ENCODE measurements around the gene NACC2. TPM values are rescaled to one million over a fixed set of nuclear protein-coding genes. Genes with fewer than 3 reads are reported as not detected.

The NACC2 gene
- total RNA-seq, 1 experiment from 2014 or later = 24.8 TPM

DNA sequence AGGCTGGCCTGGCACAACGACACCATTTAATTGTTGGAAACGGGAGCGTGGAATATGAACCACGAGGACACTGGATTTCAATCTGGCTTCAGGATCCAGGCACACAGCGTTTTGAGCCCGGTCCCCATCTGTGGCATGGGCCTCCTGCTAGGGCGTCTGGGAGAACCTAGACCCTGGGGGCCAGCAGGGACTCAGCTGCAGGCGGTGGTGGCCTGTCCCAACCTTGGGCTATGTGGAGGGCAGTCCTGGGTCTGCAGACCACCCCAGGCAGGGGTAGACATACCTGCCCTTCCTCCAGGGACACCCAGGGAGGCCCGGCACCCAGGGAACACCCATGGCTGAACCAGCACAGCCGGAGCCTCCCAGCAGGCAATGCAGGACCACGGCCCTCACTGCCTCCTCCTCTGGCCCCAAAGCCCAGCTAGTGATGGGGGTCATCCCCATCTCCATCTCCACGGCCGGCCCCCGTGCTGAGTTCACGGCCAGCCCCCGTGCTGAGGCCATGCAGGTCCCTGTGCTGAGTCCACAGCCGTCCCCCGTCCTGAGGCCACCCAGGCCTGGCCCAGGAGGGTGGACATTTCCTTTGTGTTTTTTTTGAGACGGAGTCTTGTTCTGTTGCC is 115.4 kb downstream of the NACC2 start:
- no peak for DNase-seq
- Mint-ChIP-seq H3K9me3 (ENCODE audit: low read depth, unreplicated experiment) (no peaks in the 10 kb centered on the region), H3K27me3 (ENCODE audit: unreplicated experiment) (peaks cover 50% of the 10 kb centered on the region), H3K4me3 (ENCODE audit: low read depth, unreplicated experiment) (no peak overlapping the region), H3K27ac (ENCODE audit: unreplicated experiment) (no peak overlapping the region), H3K36me3 (ENCODE audit: insufficient read depth, unreplicated experiment) (no peaks in the 10 kb centered on the region), H3K4me1 (ENCODE audit: low read depth, unreplicated experiment) (no peaks in the 10 kb centered on the region)
- intact Hi-C loops (cut with micrococcal nuclease; ENCODE audit: unreplicated experiment) = no loop called here
- CTCF ChIA-PET = no interaction called here
- TF ChIP-seq, protein P1, sequence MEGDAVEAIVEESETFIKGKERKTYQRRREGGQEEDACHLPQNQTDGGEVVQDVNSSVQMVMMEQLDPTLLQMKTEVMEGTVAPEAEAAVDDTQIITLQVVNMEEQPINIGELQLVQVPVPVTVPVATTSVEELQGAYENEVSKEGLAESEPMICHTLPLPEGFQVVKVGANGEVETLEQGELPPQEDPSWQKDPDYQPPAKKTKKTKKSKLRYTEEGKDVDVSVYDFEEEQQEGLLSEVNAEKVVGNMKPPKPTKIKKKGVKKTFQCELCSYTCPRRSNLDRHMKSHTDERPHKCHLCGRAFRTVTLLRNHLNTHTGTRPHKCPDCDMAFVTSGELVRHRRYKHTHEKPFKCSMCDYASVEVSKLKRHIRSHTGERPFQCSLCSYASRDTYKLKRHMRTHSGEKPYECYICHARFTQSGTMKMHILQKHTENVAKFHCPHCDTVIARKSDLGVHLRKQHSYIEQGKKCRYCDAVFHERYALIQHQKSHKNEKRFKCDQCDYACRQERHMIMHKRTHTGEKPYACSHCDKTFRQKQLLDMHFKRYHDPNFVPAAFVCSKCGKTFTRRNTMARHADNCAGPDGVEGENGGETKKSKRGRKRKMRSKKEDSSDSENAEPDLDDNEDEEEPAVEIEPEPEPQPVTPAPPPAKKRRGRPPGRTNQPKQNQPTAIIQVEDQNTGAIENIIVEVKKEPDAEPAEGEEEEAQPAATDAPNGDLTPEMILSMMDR (IDR thresholded peaks at IDR 0.05; ENCODE audit: unreplicated experiment) = no peak
- BruUV-seq (replicated peaks) = no TSS peak

DNA sequence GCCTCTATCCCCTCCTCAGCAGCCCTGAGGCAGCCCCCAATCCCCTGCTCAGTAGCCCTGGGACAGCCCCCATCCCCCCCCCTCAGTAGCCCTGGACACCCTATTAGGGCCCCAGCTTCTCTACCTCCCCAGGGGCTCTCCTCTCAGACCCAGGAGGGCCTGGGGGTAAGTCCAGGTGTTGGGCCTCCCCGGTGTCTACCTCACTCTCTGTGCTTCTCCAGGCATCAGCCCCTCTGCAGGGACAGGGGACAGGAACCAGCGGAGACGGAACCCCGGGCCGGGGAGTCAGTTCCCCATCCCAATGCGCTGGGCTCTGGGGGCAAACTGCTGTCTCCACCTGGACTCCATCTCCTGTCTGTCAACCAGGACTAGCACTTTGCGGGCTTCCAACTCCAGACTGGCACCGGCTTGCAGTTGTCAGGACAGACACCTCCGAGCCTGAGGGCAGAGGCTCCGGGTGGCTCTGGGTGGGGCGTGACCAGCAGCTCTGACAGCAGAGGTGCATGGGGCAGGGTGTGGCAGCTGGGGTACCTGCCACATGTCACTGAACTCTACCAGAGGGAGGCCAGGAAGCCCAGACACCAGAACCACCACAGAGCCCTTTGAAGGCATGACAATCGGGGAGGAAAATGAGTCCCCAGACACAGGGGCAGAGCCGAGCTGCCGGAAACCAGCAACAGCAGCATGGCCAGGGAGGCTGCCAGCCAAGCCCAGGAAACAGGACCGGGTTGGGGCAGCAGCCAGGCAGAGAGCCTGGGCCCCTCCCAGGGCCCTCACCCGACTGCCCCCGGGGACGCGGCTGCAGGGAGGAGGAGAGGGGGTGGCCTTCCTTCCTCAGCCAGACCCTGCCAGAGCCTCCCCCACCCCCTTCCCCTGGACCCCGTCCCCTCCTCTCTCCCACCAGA is 116.2 kb downstream of the NACC2 start:
- Mint-ChIP-seq H3K27ac (ENCODE audit: unreplicated experiment) (no peak overlapping the region), H3K36me3 (ENCODE audit: insufficient read depth, unreplicated experiment) (no peaks in the 10 kb centered on the region), H3K4me1 (ENCODE audit: low read depth, unreplicated experiment) (no peaks in the 10 kb centered on the region), H3K9me3 (ENCODE audit: low read depth, unreplicated experiment) (no peaks in the 10 kb centered on the region), H3K4me3 (ENCODE audit: low read depth, unreplicated experiment) (no peak overlapping the region), H3K27me3 (ENCODE audit: unreplicated experiment) (peaks cover 50% of the 10 kb centered on the region)
- BruUV-seq (replicated peaks) = no TSS peak
- CTCF ChIA-PET = no interaction called here
- TF ChIP-seq, protein P1 (IDR thresholded peaks at IDR 0.05; ENCODE audit: unreplicated experiment) = no peak
- intact Hi-C loops (cut with micrococcal nuclease; ENCODE audit: unreplicated experiment) = no loop called here
- no peak for DNase-seq

DNA sequence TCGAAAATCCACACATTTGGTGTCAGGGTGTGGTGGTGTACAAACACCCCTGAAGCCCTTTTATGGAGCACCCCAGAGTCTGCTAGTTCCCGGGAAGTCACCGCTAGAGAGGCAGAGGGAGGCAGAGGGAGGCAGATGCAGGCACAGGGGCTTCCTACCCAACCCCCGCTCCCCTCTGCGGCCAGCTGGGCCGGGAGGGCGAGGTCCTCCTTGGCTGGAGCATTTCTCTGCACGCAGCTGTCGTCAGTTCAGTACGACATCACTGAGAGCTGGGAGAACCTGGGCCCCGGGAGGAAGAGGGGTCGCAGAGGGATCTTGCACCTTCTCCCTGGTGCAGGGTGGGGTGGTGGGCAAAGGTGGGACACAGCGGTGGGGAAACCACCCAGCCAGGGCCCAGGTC is 118.1 kb downstream of the NACC2 start:
- CTCF ChIA-PET = no interaction called here
- Mint-ChIP-seq H3K4me3 (ENCODE audit: low read depth, unreplicated experiment) (no peak overlapping the region), H3K27ac (ENCODE audit: unreplicated experiment) (no peak overlapping the region), H3K4me1 (ENCODE audit: low read depth, unreplicated experiment) (no peaks in the 10 kb centered on the region), H3K36me3 (ENCODE audit: insufficient read depth, unreplicated experiment) (no peaks in the 10 kb centered on the region), H3K27me3 (ENCODE audit: unreplicated experiment) (peaks cover 42% of the 10 kb centered on the region), H3K9me3 (ENCODE audit: low read depth, unreplicated experiment) (no peaks in the 10 kb centered on the region)
- TF ChIP-seq, protein P1 (IDR thresholded peaks at IDR 0.05; ENCODE audit: unreplicated experiment) = no peak
- intact Hi-C loops (cut with micrococcal nuclease; ENCODE audit: unreplicated experiment) = no loop called here
- DNase-seq = no peak
- BruUV-seq (replicated peaks) = no TSS peak

DNA sequence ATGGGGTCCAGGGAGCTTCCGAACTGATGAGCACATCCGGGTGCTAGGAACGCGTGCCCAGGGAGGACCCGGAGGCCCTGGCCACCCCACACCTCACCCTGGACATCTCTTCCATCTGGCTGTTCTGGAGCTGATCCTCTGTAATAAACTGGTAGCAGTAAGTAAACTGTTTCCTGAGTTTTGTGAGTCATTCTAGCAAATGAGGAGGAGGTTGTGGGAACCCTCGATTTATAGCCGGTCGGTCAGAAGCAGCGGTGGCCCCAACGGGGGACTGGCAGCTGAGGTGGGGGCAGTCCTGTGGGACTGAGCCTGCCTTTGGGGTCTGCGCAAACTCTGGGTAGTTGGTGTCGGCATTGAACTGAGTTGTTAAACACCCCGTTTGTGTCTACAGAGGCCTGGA is 118.6 kb downstream of the NACC2 start:
- intact Hi-C loops (cut with micrococcal nuclease; ENCODE audit: unreplicated experiment) = no loop called here
- no peaks in the 10 kb centered on the region for H3K9me3 Mint-ChIP-seq (ENCODE audit: low read depth, unreplicated experiment)
- H3K4me3 Mint-ChIP-seq (ENCODE audit: low read depth, unreplicated experiment) = no peak overlapping the region
- no peaks in the 10 kb centered on the region for H3K36me3 Mint-ChIP-seq (ENCODE audit: insufficient read depth, unreplicated experiment)
- DNase-seq = no peak
- no peaks in the 10 kb centered on the region for H3K4me1 Mint-ChIP-seq (ENCODE audit: low read depth, unreplicated experiment)
- peaks cover 40% of the 10 kb centered on the region for H3K27me3 Mint-ChIP-seq (ENCODE audit: unreplicated experiment)
- TF ChIP-seq, protein P1 (IDR thresholded peaks at IDR 0.05; ENCODE audit: unreplicated experiment) = no peak
- H3K27ac Mint-ChIP-seq (ENCODE audit: unreplicated experiment) = no peak overlapping the region
- CTCF ChIA-PET = no interaction called here
- no TSS peak for BruUV-seq (replicated peaks)

Measured in Calu3 (cell line).